Stimulated activated CD4-positive, alpha-beta T cell treated with anti-CD3 and anti-CD28 coated beads, Interleukin-15, amount 100 ng/mL, for 48 hours (primary cell): ENCODE results near the gene ATG10.
A peak's percentile ranks its signal among the peaks of the same experiment; 100 is the strongest.

Source experiments
- DNase-seq, 2 donors: peaks; one replicate each; pipeline ENCODE4 v3.0.0-alpha.2; 2020; ENCODE audit warnings: low read depth in 2 of 2

The ATG10 gene

GRCh38 chr5:82164176-82164976 is 192.6 kb downstream of the ATG10 start:
- no peak for DNase-seq

GRCh38 chr5:82164977-82165713 is 193.3 kb downstream of the ATG10 start:
- no peak for DNase-seq

- peak in 1 of 2 donors; percentile 19 for DNase-seq
These were observed 194.1 kb downstream of the ATG10 start for GRCh38 chr5:82165740-82166530.

- no peak for DNase-seq
These were observed 195.6 kb downstream of the ATG10 start for GRCh38 chr5:82167372-82167935.

DNA sequence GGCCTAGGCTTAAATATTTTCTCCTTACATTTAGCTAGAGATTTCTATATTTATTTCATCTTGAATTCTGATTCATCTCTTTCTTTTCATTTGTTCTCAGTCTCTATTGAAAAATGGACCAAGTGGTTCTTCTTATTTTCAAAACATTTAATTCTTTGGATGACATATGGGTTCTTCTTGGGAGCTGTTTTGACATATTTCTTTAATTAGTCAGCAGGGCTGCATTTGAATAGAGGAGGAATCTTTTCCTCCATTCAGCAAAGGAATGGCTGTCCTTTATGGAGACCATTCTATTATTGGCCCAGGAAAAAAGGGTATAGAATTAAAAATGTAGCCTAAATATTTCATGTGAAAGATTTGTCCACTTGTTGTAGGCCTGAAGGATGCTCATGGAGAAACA is 196.5 kb downstream of the ATG10 start:
- DNase-seq, result no peak

- DNase-seq, result no peak
These were observed 198.1 kb downstream of the ATG10 start for GRCh38 chr5:82169892-82170291.

DNA sequence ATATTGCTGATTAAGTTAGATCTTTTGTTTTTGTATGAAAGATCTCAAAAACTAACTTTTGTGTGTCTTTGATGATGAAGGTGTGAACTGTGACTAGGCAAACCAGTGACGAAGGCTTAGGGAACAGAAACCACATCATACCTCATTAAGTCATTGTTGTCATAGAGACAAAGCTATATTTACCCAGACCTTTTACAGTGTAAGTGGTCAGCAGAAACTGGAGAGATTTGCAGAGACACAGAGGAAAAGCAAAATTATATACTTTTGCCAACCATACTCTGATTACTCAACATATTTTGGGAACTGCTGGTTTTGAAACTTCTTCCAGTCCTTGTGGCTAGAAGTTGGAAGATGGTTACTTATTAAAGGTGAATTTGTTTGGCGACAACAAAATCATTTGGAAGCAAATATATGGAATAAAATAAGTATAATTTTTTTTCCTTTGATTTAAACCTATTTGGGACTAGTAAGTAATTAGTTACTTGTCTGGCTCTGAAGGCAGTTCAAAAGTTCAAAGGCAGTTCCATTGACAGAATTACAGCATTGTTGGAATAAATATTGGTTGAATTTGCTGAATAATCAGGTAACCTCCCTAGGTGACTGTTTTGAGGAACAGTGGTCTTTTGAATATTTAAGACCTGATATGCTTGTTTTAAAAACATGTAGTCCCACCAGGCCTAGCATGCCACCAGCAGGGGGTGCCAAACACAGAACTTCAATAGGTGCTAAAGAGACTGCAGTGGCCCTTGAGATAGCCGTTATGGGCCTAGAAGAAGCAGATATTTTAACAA is 202.5 kb downstream of the ATG10 start:
- peak; percentile 40 to 63 for DNase-seq

DNA sequence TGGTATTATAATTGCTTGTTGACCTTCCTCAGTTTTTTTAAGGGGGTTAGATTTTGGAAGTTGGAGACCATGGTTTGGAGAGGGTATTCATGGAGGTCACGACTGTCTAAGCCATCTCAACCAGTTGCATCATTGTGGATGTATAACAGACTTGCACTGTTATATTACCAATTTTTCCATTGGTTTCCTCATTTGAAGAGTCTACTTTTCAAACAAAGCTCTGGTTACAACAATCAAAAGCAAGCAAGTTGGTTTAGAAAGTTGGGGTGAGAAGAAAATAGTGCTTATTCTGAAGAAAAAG is 203.0 kb downstream of the ATG10 start:
- no peak for DNase-seq

DNA sequence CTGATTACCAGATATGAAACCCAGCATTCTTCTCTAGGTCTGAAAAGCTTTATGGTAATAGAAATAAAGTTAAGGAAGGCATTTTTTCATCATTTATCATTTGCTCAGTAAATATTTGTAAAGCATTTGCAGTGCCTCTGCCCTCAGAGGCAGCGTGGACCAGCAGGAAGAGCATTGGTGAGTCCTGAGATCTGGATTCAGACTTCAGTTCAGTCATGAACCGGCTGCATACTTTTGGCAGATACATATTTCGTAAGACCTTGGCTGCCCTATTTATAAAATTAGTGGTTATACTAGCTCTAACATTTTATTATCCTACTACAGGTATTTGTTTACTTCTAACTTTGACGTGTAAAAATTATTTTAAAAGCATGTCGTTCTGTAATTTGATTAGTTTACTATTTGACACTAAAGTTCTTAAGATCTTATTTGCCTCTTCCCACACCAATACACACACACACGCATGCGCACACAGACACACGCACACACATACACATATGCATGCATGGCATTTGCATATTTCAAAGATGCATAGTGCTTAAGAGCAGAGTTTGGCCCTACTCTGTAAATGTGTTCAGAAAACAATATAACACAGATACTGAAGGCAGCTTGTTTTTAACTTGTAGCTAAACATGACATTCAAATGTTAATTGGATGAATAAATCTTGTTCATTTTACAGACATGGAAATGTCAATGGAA is 204.4 kb downstream of the ATG10 start:
- no peak for DNase-seq

DNA sequence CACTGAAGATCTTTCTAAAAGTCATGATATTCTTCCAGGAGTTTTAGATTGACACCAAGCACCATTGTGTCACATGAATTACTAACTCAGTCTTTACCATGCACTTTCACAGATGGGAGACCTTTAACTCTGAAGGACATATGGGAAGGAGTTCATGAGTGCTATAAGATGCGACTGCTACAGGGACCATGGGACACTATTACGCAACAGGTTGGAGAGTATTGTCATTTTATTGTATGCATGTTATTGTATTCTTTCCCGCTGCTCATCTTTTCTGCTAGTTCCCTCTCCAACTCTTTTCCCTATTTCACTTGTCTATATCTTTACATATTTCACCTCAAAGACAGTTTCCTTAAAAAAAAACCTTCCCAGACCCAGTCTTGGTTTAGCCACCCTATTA is 206.6 kb downstream of the ATG10 start:
- DNase-seq, result no peak

DNA sequence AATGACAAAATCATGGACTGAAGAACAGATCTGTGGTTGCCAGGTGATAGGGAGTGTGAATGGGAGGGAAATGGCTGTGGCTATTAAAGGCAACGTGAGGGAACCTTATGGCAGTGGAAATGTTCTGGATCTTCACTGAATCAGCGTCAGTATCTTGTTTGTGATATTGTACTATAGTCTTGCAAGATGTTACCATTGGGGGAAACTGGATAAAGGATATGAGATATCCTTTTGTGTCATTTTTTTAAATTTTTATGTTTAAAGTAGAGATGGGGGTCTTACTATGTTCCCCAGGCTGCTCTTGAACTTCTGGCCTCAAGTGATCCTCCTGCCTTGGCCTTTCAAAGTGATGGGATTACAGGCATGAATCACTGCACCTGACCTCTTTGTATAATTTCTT is 210.8 kb downstream of the ATG10 start:
- no peak for DNase-seq

DNA sequence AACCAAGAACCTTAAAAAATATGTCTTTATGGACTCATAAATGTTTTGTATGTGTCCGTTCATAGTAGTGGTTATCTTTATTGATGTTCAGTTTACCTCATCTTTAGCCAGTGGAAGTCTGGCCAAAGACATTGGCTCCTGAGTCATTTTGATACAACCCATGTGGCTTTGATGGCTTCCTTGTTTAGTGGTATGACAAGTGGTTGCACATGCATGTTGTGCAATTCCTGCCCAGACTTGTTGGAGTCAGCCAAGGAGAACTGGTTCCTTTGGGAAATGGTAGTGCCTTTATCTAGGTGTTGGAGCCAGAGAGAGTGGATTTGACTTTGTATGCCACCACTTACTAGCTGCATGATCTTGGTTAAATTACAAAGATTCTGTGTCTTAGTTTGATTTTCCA is 212.0 kb downstream of the ATG10 start:
- DNase-seq, result no peak

DNA sequence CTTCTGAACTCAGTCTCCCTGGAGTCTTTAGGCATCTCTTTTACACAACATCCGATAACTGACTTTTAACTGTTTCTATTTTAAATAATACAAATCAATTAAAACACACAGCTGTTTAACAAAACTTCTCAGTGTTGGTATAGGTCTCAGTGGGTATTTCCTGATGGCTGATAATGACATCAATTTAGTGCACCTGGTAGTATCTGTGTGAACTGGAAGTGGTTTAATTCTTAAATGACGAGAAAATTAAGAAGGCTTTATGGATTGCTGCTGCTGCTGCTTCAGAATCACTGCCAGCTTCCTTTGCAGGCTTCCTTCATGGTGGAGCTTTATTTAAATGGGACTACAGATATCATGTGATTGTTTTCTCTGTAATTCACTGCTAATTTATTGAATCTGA is 214.0 kb downstream of the ATG10 start:
- no peak for DNase-seq

- no peak for DNase-seq
These were observed 225.7 kb downstream of the ATG10 start for GRCh38 chr5:82197550-82197949.

- no peak for DNase-seq
These were observed 232.7 kb downstream of the ATG10 start for GRCh38 chr5:82204567-82204966.

GRCh38 chr5:82205005-82205404 is 233.2 kb downstream of the ATG10 start:
- DNase-seq, result no peak

- no peak for DNase-seq
These were observed 236.5 kb downstream of the ATG10 start for GRCh38 chr5:82208371-82208770.

DNA sequence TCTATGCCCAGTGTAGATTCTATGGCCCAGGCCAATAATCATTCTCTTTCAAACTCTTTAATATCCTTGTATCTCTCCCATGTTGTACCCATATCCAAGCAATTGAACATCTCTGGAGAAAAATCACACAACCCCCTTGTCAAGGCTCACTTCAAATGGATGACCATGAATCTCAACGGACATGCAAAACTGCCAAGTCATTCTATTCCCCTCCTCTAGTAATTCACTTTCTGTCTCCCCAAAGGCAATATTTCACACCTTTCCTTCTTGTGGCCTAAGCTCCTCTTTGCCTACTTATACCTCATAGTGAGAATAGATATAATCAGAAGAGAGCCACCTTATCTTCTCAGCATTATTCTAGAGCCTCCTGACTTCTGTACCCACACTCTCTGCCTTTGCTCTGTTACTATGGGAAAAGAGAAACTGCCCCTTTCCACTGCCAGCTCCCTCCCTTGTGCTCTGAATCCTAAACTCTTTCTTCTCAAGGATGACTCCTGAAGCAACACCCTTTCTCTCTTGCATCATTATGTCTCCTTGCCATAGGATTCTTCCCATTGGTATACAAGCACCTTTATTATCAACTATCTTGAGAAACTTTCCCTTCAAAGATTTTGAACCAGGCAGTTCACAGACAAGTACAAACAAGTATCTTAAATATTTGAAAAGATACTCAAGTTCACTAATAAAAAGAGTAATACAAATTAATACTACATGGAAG is 240.2 kb downstream of the ATG10 start:
- DNase-seq, result no peak

- no peak for DNase-seq
These were observed 246.1 kb downstream of the ATG10 start for GRCh38 chr5:82217917-82218316.
